ENCODE results near the gene KIF1A.

KIF1A gene

GRCh38 chr2:240778426-240778825, 41.6 kb downstream of the KIF1A start:
- no peaks in the 10 kb centered on the region for H3K27me3 ChIP-seq (ENCODE audit: insufficient read depth, low read length)
- H3K9me2 ChIP-seq (ENCODE audit: low read depth, low read length): no peaks in the 10 kb centered on the region
- H3K9ac ChIP-seq (ENCODE audit: low read length): no peak overlapping the region
- no peak overlapping the region for H3K27ac ChIP-seq (ENCODE audit: low read depth, low read length, poor library complexity, severe bottlenecking)
- H3K9me3 ChIP-seq (ENCODE audit: low read length): no peaks in the 10 kb centered on the region
- H4K20me1 ChIP-seq (ENCODE audit: insufficient read depth, low read length): no peaks in the 10 kb centered on the region
- no peak for TF ChIP-seq CTCF (IDR thresholded peaks at IDR 0.05; ENCODE audit: low read length)
- no peak for TF ChIP-seq EZH2 (IDR thresholded peaks at IDR 0.05; ENCODE audit: borderline replicate concordance, low read length)
- H3F3A ChIP-seq (ENCODE audit: insufficient read depth, low read length): no peaks in the 10 kb centered on the region
- H3K4me2 ChIP-seq (ENCODE audit: low read length): no peak overlapping the region
- no peaks in the 10 kb centered on the region for H3K4me1 ChIP-seq (ENCODE audit: insufficient read depth, low read length, severe bottlenecking)
- no peaks in the 10 kb centered on the region for H3K36me3 ChIP-seq (ENCODE audit: insufficient read depth, low read length)
- H2AFZ ChIP-seq (ENCODE audit: low read length): no peak overlapping the region
- no peaks in the 10 kb centered on the region for H3K79me2 ChIP-seq (ENCODE audit: insufficient read depth, low read length)
- H3K4me3 ChIP-seq (ENCODE audit: low read depth, low read length, poor library complexity, severe bottlenecking): no peak overlapping the region

- no peaks in the 10 kb centered on the region for H3K79me2 ChIP-seq (ENCODE audit: insufficient read depth, low read length)
- no peaks in the 10 kb centered on the region for H3K36me3 ChIP-seq (ENCODE audit: insufficient read depth, low read length)
These were observed 42.4 kb downstream of the KIF1A start for GRCh38 chr2:240777456-240778212.

GRCh38 chr2:240775905-240776304, 44.1 kb downstream of the KIF1A start:
- Histone ChIP-seq H3K4me2 (ENCODE audit: low read length) (no peak overlapping the region), H3K36me3 (ENCODE audit: insufficient read depth, low read length) (no peaks in the 10 kb centered on the region), H3K27me3 (ENCODE audit: insufficient read depth, low read length) (peaks cover 5% of the 10 kb centered on the region; the same call in 1 of the 2 replicates), H3K79me2 (ENCODE audit: insufficient read depth, low read length) (no peaks in the 10 kb centered on the region), H3K27ac (ENCODE audit: low read depth, low read length, poor library complexity, severe bottlenecking) (no peak overlapping the region), H4K20me1 (ENCODE audit: insufficient read depth, low read length) (no peaks in the 10 kb centered on the region), H3K9me2 (ENCODE audit: low read depth, low read length) (no peaks in the 10 kb centered on the region), H3K4me3 (ENCODE audit: low read depth, low read length, poor library complexity, severe bottlenecking) (no peak overlapping the region), H3K9ac (ENCODE audit: low read length) (no peak overlapping the region), H3K4me1 (ENCODE audit: insufficient read depth, low read length, severe bottlenecking) (no peaks in the 10 kb centered on the region), H3F3A (ENCODE audit: insufficient read depth, low read length) (no peaks in the 10 kb centered on the region), H3K9me3 (ENCODE audit: low read length) (no peaks in the 10 kb centered on the region), H2AFZ (ENCODE audit: low read length) (no peak overlapping the region)
- no peak for TF ChIP-seq CTCF (IDR thresholded peaks at IDR 0.05; ENCODE audit: low read length)
- no peak for TF ChIP-seq EZH2 (IDR thresholded peaks at IDR 0.05; ENCODE audit: borderline replicate concordance, low read length)

More at GRCh38 chr2:240777456-240778212, 42.4 kb downstream of the KIF1A start:
- H3K9ac ChIP-seq (ENCODE audit: low read length): no peak overlapping the region
- no peaks in the 10 kb centered on the region for H3K9me3 ChIP-seq (ENCODE audit: low read length)
- H2AFZ ChIP-seq (ENCODE audit: low read length): no peak overlapping the region
- no peak overlapping the region for H3K4me3 ChIP-seq (ENCODE audit: low read depth, low read length, poor library complexity, severe bottlenecking)
- H3K4me2 ChIP-seq (ENCODE audit: low read length): no peak overlapping the region
- no peak overlapping the region for H3K27ac ChIP-seq (ENCODE audit: low read depth, low read length, poor library complexity, severe bottlenecking)
- H4K20me1 ChIP-seq (ENCODE audit: insufficient read depth, low read length): no peaks in the 10 kb centered on the region
- H3K27me3 ChIP-seq (ENCODE audit: insufficient read depth, low read length): peaks cover 4% of the 10 kb centered on the region; the same call in 1 of the 2 replicates
- no peaks in the 10 kb centered on the region for H3K4me1 ChIP-seq (ENCODE audit: insufficient read depth, low read length, severe bottlenecking)
- no peaks in the 10 kb centered on the region for H3K9me2 ChIP-seq (ENCODE audit: low read depth, low read length)
- H3F3A ChIP-seq (ENCODE audit: insufficient read depth, low read length): no peaks in the 10 kb centered on the region
- no peak for TF ChIP-seq CTCF (IDR thresholded peaks at IDR 0.05; ENCODE audit: low read length)
- no peak for TF ChIP-seq EZH2 (IDR thresholded peaks at IDR 0.05; ENCODE audit: borderline replicate concordance, low read length)

Measured in OCI-LY1 (cell line).